Iris pigment epithelial cell (primary cell): ENCODE data around the gene DDX49.
"Not testable (repeated sequence)": the region's sequence is repeated elsewhere in the genome, so short reads cannot be mapped to it uniquely, and the experiment has no call there.

Experiments
- DNase-seq: peaks from one replicate; pipeline ENCODE4 v3.0.0-alpha.2; 2011; ENCODE audit warnings: low read depth

DDX49 gene

GRCh38 chr19:18895824-18896341 lies 23.6 kb upstream of the DDX49 start, which contains the start of gene CERS1:
CERS1 (minus strand) TSS chr19:18896158; CDS start chr19:18896072, 86 bp downstream.
- no peak for DNase-seq

GRCh38 chr19:18896421-18896841 lies 23.1 kb upstream of the DDX49 start:
- DNase-seq = no peak

GRCh38 chr19:18897094-18898029 lies 22.2 kb upstream of the DDX49 start:
- DNase-seq = no peak

- DNase-seq = no peak
These were observed 21.4 kb upstream of the DDX49 start for GRCh38 chr19:18898081-18898606.

GRCh38 chr19:18898607-18899408 lies 20.7 kb upstream of the DDX49 start:
- DNase-seq = no peak

- DNase-seq = no peak
These were observed 19.6 kb upstream of the DDX49 start for GRCh38 chr19:18899624-18900560.

GRCh38 chr19:18900700-18901481 lies 18.6 kb upstream of the DDX49 start:
- DNase-seq = no peak

- DNase-seq = no peak
These were observed 18.0 kb upstream of the DDX49 start for GRCh38 chr19:18901491-18901890.

GRCh38 chr19:18902519-18902918 lies 17.0 kb upstream of the DDX49 start:
- not testable (repeated sequence) for DNase-seq

GRCh38 chr19:18903156-18904037 lies 16.1 kb upstream of the DDX49 start:
- no peak for DNase-seq

GRCh38 chr19:18904334-18905057 lies 15.0 kb upstream of the DDX49 start:
- no peak for DNase-seq

GRCh38 chr19:18905058-18905456 lies 14.5 kb upstream of the DDX49 start:
- no peak for DNase-seq

- DNase-seq = no peak
These were observed 13.8 kb upstream of the DDX49 start for GRCh38 chr19:18905513-18906236.

- no peak for DNase-seq
These were observed 12.7 kb upstream of the DDX49 start for GRCh38 chr19:18906605-18907519.

- DNase-seq = no peak
These were observed 10.4 kb upstream of the DDX49 start for GRCh38 chr19:18908917-18909619.

GRCh38 chr19:18910010-18910409 lies 9.5 kb upstream of the DDX49 start:
- no peak for DNase-seq
